HCT116 (cell line): ENCODE results near the gene NECTIN4. TPM values are rescaled to one million over a fixed set of nuclear protein-coding genes. Genes with fewer than 3 reads are reported as not detected.

Experiments
- ATAC-seq: fragments of 200-7000 bp; cut with Tn5 transposase; 2 replicates; pipeline ENCODE4 v1.9.1; 2020; ENCODE audit warnings: mild to moderate bottlenecking, moderate library complexity
- BruUV-seq: library from RNA; stranded (reverse); fragments of 400-500 nt; replicated peaks from 2 replicates; lab custom pipeline; 2021; lab: Mats Ljungman, UMichigan
- CTCF ChIA-PET: fragments of 300-600 bp; sonication (Branson Sonifier 250); formaldehyde crosslinking; loops from one replicate; lab custom pipeline; 2021; ENCODE audit warnings: antibody characterized with exemption; lab: Charles Lee
- POLR2A ChIA-PET: fragments of 300-600, 350-600 bp; sonication (Branson Sonifier 250); formaldehyde crosslinking; loops from one replicate; lab custom pipeline; 2021; ENCODE audit warnings: antibody characterized with exemption; lab: Charles Lee
- RAD21 ChIA-PET, 2 experiments: fragments of 300-600 bp; sonication (Branson Sonifier 250); formaldehyde crosslinking; loops; one replicate each; lab custom pipeline; 2023; ENCODE audit warnings: low total read pairs in 2 of 2; ENCODE audit not compliant: uncharacterized antibody in 2 of 2, unreplicated experiment in 2 of 2, low non-redundant PET in 1 of 2; lab: Charles Lee
- DNase-seq: peaks from one replicate; pipeline ENCODE4 v3.0.0-alpha.2; 2010; ENCODE audit warnings: low read depth, low spot score
- H2AFZ ChIP-seq: fragments of 200-600 bp; shearing (Covaris generic), sonication (generic); 2 replicates; pipeline ENCODE4 v1.6.1; 2017; ENCODE audit warnings: low read depth, mixed run types, mixed read lengths, antibody characterized with exemption, low read length; ENCODE audit not compliant: poor library complexity, severe bottlenecking
- H3K27ac ChIP-seq: 2 replicates; pipeline ENCODE4 v1.5.1; 2012; ENCODE audit warnings: low read depth, low read length
- H3K27me3 ChIP-seq: fragments of 200-600 bp; sonication (generic); 2 replicates; pipeline ENCODE4 v1.6.1; 2016; ENCODE audit warnings: mixed run types, low read length, mixed read lengths; ENCODE audit not compliant: insufficient read depth
- H3K36me3 ChIP-seq, 2 experiments: fragments of 200-500 bp in 1 of 2; fragments of 200-600 bp in 1 of 2; sonication (Bioruptor generic) in 1 of 2; sonication (generic) in 1 of 2; 2 replicates each; pipeline versions ENCODE4 v1.5.1 to v1.6.1; 2014 to 2016; ENCODE audit warnings: low read length in 2 of 2, inconsistent platforms in 1 of 2, mixed read lengths in 1 of 2, mixed run types in 1 of 2; ENCODE audit not compliant: insufficient read depth in 2 of 2, control insufficient read depth in 1 of 2
- H3K4me1 ChIP-seq, 2 experiments: fragments of 200-600 bp in 1 of 2; sonication (generic) in 1 of 2; 2 replicates each; pipeline versions ENCODE4 v1.5.1 to v1.6.1; 2012 to 2017; ENCODE audit warnings: low read length in 2 of 2, inconsistent platforms in 1 of 2, mild to moderate bottlenecking in 1 of 2, mixed read lengths in 1 of 2, mixed run types in 1 of 2, moderate library complexity in 1 of 2; ENCODE audit not compliant: insufficient read depth in 2 of 2, control insufficient read depth in 1 of 2
- H3K4me2 ChIP-seq: fragments of 200-600 bp; sonication (generic); 2 replicates; pipeline ENCODE4 v1.6.1; 2017; ENCODE audit warnings: mixed run types, low read length, mixed read lengths
- H3K4me3 ChIP-seq, 2 experiments: fragments of 200-600 bp in 1 of 2; sonication (generic) in 1 of 2; replicated peaks in 1 of 2; 2 replicates each; pipeline ENCODE4 v1.5.1; 2011 to 2016; ENCODE audit warnings: low read length in 2 of 2, control low read depth in 1 of 2, low read depth in 1 of 2, mild to moderate bottlenecking in 1 of 2, mixed read lengths in 1 of 2, mixed run types in 1 of 2
- H3K79me2 ChIP-seq: fragments of 200-600 bp; sonication (generic); 2 replicates; pipeline ENCODE4 v1.6.1; 2017; ENCODE audit warnings: mild to moderate bottlenecking, mixed run types, low read length, moderate library complexity, mixed read lengths; ENCODE audit not compliant: insufficient read depth
- H3K9ac ChIP-seq: fragments of 200-600 bp; sonication (generic); 2 replicates; pipeline ENCODE4 v1.6.1; 2016; ENCODE audit warnings: low read length, mixed read lengths
- H3K9me2 ChIP-seq: fragments of 200-600 bp; sonication (generic), shearing (Covaris generic); 2 replicates; pipeline ENCODE4 v1.6.1; 2017; ENCODE audit warnings: mixed run types, mild to moderate bottlenecking, moderate library complexity; ENCODE audit not compliant: insufficient read depth
- H3K9me3 ChIP-seq, 2 experiments: fragments of 200-500 bp in 1 of 2; fragments of 200-600 bp in 1 of 2; sonication (Bioruptor generic) in 1 of 2; sonication (generic) in 1 of 2; 2 replicates each; pipeline ENCODE4 v1.6.1; 2014 to 2017; ENCODE audit warnings: low read length in 2 of 2, mixed read lengths in 2 of 2, inconsistent platforms in 1 of 2, low read depth in 1 of 2, mild to moderate bottlenecking in 1 of 2, mixed run types in 1 of 2, moderate library complexity in 1 of 2; ENCODE audit not compliant: control insufficient read depth in 1 of 2, insufficient read depth in 1 of 2
- H4K20me1 ChIP-seq: fragments of 200-600 bp; sonication (generic), shearing (Covaris generic); 2 replicates; pipeline ENCODE4 v1.6.1; 2017; ENCODE audit warnings: mixed run types, mild to moderate bottlenecking, moderate library complexity; ENCODE audit not compliant: insufficient read depth
- CBX3 ChIP-seq: IDR thresholded peaks from 2 replicates; pipeline ENCODE4 v1.6.1; 2012; ENCODE audit warnings: low read depth
- CEBPB ChIP-seq: IDR thresholded peaks from 2 replicates; pipeline ENCODE4 v1.6.1; 2012; ENCODE audit warnings: low read depth
- CTCF ChIP-seq, 3 experiments: fragments of 200-600 bp in 1 of 3; sonication (generic) in 1 of 3; IDR thresholded peaks in 2 of 3; conservative IDR thresholded peaks in 1 of 3; 2 replicates each; pipeline ENCODE4 v1.5.1; 2012 to 2017; ENCODE audit warnings: low read depth in 2 of 3, low read length in 2 of 3, antibody characterized with exemption in 1 of 3, borderline replicate concordance in 1 of 3, control low read depth in 1 of 3, mild to moderate bottlenecking in 1 of 3, mixed read lengths in 1 of 3, mixed run types in 1 of 3, moderate library complexity in 1 of 3; ENCODE audit not compliant: insufficient read depth in 1 of 3
- EZH2 ChIP-seq: fragments of 200-600 bp; sonication (generic); IDR thresholded peaks from 2 replicates; pipeline ENCODE4 v1.6.1; 2017; ENCODE audit warnings: antibody characterized with exemption, mixed run types
- EZH2phosphoT487 ChIP-seq: fragments of 200-600 bp; IDR thresholded peaks from 2 replicates; pipeline ENCODE4 v1.6.1; 2018; ENCODE audit warnings: antibody characterized with exemption, borderline replicate concordance
- MAX ChIP-seq: IDR thresholded peaks from 2 replicates; pipeline ENCODE4 v1.6.1; 2012
- POLR2A ChIP-seq: IDR thresholded peaks from 2 replicates; pipeline ENCODE4 v1.7.0; 2011; ENCODE audit warnings: borderline replicate concordance; ENCODE audit not compliant: insufficient read depth, insufficient read length; ENCODE audit errors: extremely low read depth
- RAD21 ChIP-seq: IDR thresholded peaks from 2 replicates; pipeline ENCODE4 v1.6.1; 2012; ENCODE audit warnings: low read depth, mild to moderate bottlenecking
- SRF ChIP-seq: IDR thresholded peaks from 2 replicates; pipeline ENCODE4 v1.6.1; 2012; ENCODE audit warnings: low read depth
- TCF7L2 ChIP-seq: IDR thresholded peaks from 2 replicates; pipeline ENCODE4 v1.7.0; 2011; ENCODE audit warnings: borderline replicate concordance, inconsistent platforms; ENCODE audit not compliant: insufficient read depth, insufficient read length; ENCODE audit errors: extremely low read depth
- YY1 ChIP-seq: IDR thresholded peaks from 2 replicates; pipeline ENCODE4 v1.6.1; 2011; ENCODE audit warnings: low read length, low read depth, moderate library complexity, mild to moderate bottlenecking; ENCODE audit not compliant: insufficient replicate concordance; ENCODE audit errors: extremely low read depth
- intact Hi-C: fragments of 100-400 bp; cut with micrococcal nuclease; formaldehyde crosslinking; loops from 2 replicates; pipeline ENCODE4 v1.10.0; 2022
- total RNA-seq: library from RNA; stranded (reverse); gene quantifications from one replicate; pipeline ENCODE4 v1.2.1, GENCODE V29; 2021; ENCODE audit not compliant: unreplicated experiment

The NECTIN4 gene
- total RNA-seq, 1 experiment from 2014 or later = 3.3 TPM

- H3K79me2 ChIP-seq = peaks cover 57% of the 10 kb centered on the region
- no peak overlapping the region for H3K4me3 ChIP-seq
- H3K27me3 ChIP-seq = no peaks in the 10 kb centered on the region
- H3K9me2 ChIP-seq = no peaks in the 10 kb centered on the region
- H3K36me3 ChIP-seq = peaks cover 17 to 43% of the 10 kb centered on the region in 2 experiments; a peak in 3 of 4 replicates
- no peak overlapping the region for H3K9ac ChIP-seq
- no peak overlapping the region for H3K27ac ChIP-seq
- H4K20me1 ChIP-seq = no peaks in the 10 kb centered on the region
- no peak for TF ChIP-seq POLR2A
- TF ChIP-seq EZH2phosphoT487 = no peak
- peaks cover 3 to 11% of the 10 kb centered on the region in 2 experiments; a peak in 3 of 4 replicates for H3K4me1 ChIP-seq
- no peak overlapping the region for H3K4me2 ChIP-seq
- POLR2A ChIA-PET = interaction anchor here (1.0 to 1.7 kb wide), 3 partner anchors 10 to 38 kb away, joined by 3 to 5 read pairs (median 3); partner anchors contain the start of genes NIT1 and PFDN2
- H3K9me3 ChIP-seq = no peaks in the 10 kb centered on the region
- DNase-seq (no peak), ATAC-seq (no peak)
- intact Hi-C loops = no loop called here
- no peak overlapping the region for H2AFZ ChIP-seq
- RAD21 ChIA-PET = no interaction called here
- no TSS peak for BruUV-seq
- CTCF ChIA-PET = no interaction called here
These were observed 38.3 kb upstream of the NECTIN4 start for GRCh38 chr1:161127649-161128048.

GRCh38 chr1:161122967-161123366 lies 33.6 kb upstream of the NECTIN4 start:
- Histone ChIP-seq H3K9me2 (no peaks in the 10 kb centered on the region), H3K27ac (no peak overlapping the region), H3K36me3 (peaks cover 17 to 55% of the 10 kb centered on the region in 2 experiments), H3K4me3 (no peak overlapping the region), H3K79me2 (peaks cover 47% of the 10 kb centered on the region), H2AFZ (no peak overlapping the region), H3K27me3 (no peaks in the 10 kb centered on the region), H3K4me1 (peaks cover 10 to 21% of the 10 kb centered on the region in 2 experiments), H3K9me3 (no peaks in the 10 kb centered on the region), H4K20me1 (no peaks in the 10 kb centered on the region), H3K9ac (no peak overlapping the region), H3K4me2 (no peak overlapping the region)
- ChIA-PET CTCF (no interaction called here), POLR2A (no interaction called here), RAD21 (no interaction called here)
- DNase-seq (no peak), ATAC-seq (no peak)
- no peak for TF ChIP-seq TCF7L2
- no peak for TF ChIP-seq SRF
- TF ChIP-seq RAD21 = no peak
- TF ChIP-seq MAX = no peak
- TF ChIP-seq CTCF (IDR thresholded peaks at IDR 0.05 in 2 of 3, conservative IDR thresholded peaks at IDR 0.05 in 1 of 3; ENCODE audit: borderline replicate concordance in 1 of 3, insufficient read depth in 1 of 3, low read depth in 2 of 3, low read length in 2 of 3) = no peak
- TF ChIP-seq CBX3 = no peak
- no peak for TF ChIP-seq YY1
- no peak for TF ChIP-seq EZH2
- no peak for TF ChIP-seq CEBPB
- intact Hi-C loops = no loop called here
- no TSS peak for BruUV-seq
